IPS DF 4.7 (cell line): ENCODE data around the gene KCNN1.
"Not testable (repeated sequence)": the region's sequence is repeated elsewhere in the genome, so short reads cannot be mapped to it uniquely, and the experiment has no call there.

ENCODE experiments used
- DNase-seq: peaks from one replicate; pipeline ENCODE4 v3.0.0-alpha.2; 2013; ENCODE audit warnings: low spot score; ENCODE audit errors: extremely low read depth

The KCNN1 gene

GRCh38 chr19:18000915-18001776, 34.2 kb downstream of the KCNN1 start:
- DNase-seq, result no peak

GRCh38 chr19:18001777-18002345, 35.0 kb downstream of the KCNN1 start:
- no peak for DNase-seq

- no peak for DNase-seq
These were observed 35.5 kb downstream of the KCNN1 start for GRCh38 chr19:18002347-18002850.

GRCh38 chr19:18005750-18006149, 38.8 kb downstream of the KCNN1 start:
- not testable (repeated sequence) for DNase-seq

DNA sequence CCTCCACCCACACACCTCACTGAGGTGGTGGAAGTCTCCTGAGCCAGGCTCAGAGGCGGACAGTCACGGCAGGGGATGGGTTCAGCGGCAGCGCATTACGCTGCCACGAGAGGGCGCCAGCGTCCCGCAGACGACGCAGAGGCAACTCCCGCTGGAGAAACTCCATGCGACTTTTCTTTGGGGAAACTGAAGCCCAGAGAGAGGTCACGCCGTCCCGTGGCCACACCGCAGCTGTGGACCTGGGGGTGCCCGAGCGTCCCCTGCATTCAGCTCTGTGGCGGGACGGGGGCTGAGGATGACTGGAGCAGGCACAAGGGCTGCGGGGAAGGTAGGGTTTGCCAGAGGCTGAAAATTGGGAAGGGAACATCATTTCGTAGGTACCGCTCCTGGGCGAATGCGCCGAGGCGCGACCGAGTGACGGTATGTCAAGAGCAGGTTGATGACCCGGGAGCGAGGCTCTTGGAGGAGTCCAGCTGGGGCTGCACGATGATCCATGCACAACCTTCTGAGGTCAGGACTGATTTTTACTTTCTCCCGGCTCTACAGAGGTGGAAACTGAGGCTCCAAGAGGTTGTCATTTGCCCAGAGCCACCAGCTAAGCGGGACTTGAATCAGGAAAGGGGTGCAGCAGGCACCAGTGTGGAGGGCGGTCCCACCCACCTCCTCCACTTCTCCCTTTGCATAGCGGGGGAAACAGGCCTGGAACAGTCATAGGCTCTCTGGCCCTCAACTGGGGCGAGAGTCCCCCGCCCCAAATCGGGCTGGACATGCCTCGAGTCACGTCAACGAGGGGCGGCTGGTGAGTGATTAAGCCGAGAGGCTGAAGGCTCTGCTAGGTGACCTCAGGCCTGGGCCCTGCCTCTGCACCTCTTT, 40.4 kb downstream of the KCNN1 start:
- DNase-seq, result no peak

- DNase-seq, result peak; percentile 64
These were observed 41.2 kb downstream of the KCNN1 start, which contains the start of gene ARRDC2 for GRCh38 chr19:18007917-18008673. ARRDC2 (plus strand) TSS chr19:18008170; CDS start chr19:18008311, 141 bp downstream.

- no peak for DNase-seq
These were observed 41.9 kb downstream of the KCNN1 start for GRCh38 chr19:18008814-18009213.

GRCh38 chr19:18009412-18010066, 42.6 kb downstream of the KCNN1 start:
- DNase-seq, result no peak

DNA sequence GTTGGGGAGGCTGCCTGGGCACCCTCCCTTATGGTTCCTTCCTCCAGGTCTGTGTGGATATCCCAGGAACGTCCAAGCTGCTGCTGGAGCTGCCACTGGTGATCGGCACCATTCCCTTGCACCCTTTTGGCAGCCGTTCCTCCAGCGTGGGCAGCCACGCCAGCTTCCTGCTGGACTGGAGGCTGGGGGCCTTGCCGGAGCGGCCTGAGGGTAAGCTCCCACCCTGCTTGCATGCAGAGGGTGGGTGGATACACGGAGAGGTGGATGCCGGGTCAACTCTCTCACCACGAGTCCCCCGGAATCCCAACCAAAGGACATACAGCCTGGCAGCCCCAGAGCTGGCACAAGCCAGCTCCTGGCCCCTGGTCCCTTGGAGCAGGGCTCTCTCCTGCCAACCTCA, 43.2 kb downstream of the KCNN1 start:
- DNase-seq, result no peak

- DNase-seq, result no peak
These were observed 46.6 kb downstream of the KCNN1 start for GRCh38 chr19:18013210-18014111.

DNA sequence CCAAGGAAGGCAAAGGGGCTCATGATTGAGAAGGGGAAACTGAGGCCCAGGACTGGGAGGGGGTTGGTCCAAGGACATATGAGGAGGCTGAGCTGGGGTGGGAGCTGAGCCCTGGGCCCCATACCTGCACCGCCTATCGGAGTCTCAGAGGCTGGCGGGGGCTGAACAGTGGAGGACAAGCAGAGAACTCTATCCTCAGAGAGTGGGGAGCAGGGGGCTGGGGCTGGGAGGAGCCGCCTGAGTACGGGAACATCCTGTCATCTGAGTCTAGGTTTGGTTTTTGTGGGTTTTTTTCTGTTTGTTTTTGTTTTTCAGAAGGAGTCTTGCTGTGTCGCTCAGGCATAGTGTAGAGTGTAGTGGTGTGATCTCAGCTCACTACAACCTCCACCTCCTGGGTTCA, 47.3 kb downstream of the KCNN1 start:
- no peak for DNase-seq

GRCh38 chr19:18016209-18016910, 49.5 kb downstream of the KCNN1 start:
- no peak for DNase-seq

- DNase-seq, result no peak
These were observed 50.6 kb downstream of the KCNN1 start for GRCh38 chr19:18017275-18018083.

GRCh38 chr19:18020212-18021085, 53.5 kb downstream of the KCNN1 start:
- no peak for DNase-seq

GRCh38 chr19:18021121-18021755, 54.3 kb downstream of the KCNN1 start:
- no peak for DNase-seq

GRCh38 chr19:18023622-18024251, 56.8 kb downstream of the KCNN1 start:
- DNase-seq, result no peak
